GM12891 (cell line): ENCODE results near the gene TMEM178B.

Experiments
- POLR2A ChIP-seq: IDR thresholded peaks from 2 replicates; pipeline ENCODE4 v1.6.1; 2011; ENCODE audit warnings: low read depth, low read length, control low read depth
- POLR2AphosphoS5 ChIP-seq: IDR thresholded peaks from 2 replicates; pipeline ENCODE4 v1.6.1; 2011; ENCODE audit warnings: low read depth, low read length, control low read depth

- no peak for TF ChIP-seq POLR2AphosphoS5
- TF ChIP-seq POLR2A = no peak
Measured at GRCh38 chr7:141456711-141457110, 382.8 kb downstream of the TMEM178B start.
